ENCODE data around the gene FFAR2.
"Not testable (repeated sequence)": the region's sequence is repeated elsewhere in the genome, so short reads cannot be mapped to it uniquely, and the experiment has no call there.

Gene FFAR2

DNA sequence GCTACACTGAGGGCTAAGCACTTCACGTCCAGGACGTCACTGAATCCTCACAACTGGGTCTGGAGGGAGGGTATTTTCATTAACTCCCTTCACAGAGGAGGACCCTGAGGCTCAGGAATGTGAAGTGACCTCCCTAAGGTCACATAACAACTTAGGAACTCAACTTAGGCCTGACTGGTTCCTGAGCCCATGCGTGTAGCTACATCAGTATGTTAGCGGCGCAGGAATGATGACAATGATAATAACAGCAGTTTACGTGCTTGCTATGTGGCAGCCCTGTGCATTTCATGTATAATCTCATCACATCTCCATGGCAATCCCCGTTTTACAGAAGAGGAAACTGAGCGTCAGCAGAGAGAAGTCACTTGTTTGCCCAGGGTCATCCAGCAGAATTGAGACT is 23.9 kb downstream of the FFAR2 start:
- H3K79me2 ChIP-seq (ENCODE audit: insufficient read depth, low read depth): no peaks in the 10 kb centered on the region
- no peaks in the 10 kb centered on the region for H3K36me3 ChIP-seq (ENCODE audit: insufficient read depth)
- H3K4me3 ChIP-seq (IDR thresholded peaks at IDR 0.05; ENCODE audit: insufficient read depth, low read depth, low read length): no peak overlapping the region
- TF ChIP-seq, protein P1, sequence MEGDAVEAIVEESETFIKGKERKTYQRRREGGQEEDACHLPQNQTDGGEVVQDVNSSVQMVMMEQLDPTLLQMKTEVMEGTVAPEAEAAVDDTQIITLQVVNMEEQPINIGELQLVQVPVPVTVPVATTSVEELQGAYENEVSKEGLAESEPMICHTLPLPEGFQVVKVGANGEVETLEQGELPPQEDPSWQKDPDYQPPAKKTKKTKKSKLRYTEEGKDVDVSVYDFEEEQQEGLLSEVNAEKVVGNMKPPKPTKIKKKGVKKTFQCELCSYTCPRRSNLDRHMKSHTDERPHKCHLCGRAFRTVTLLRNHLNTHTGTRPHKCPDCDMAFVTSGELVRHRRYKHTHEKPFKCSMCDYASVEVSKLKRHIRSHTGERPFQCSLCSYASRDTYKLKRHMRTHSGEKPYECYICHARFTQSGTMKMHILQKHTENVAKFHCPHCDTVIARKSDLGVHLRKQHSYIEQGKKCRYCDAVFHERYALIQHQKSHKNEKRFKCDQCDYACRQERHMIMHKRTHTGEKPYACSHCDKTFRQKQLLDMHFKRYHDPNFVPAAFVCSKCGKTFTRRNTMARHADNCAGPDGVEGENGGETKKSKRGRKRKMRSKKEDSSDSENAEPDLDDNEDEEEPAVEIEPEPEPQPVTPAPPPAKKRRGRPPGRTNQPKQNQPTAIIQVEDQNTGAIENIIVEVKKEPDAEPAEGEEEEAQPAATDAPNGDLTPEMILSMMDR (conservative IDR thresholded peaks at IDR 0.05; ENCODE audit: low read depth, low read length): no peak
- H3K4me1 ChIP-seq (ENCODE audit: low read depth, poor library complexity, severe bottlenecking): no peaks in the 10 kb centered on the region
- H3K27ac ChIP-seq: no peak overlapping the region
- peaks cover 4% of the 10 kb centered on the region; the same call in 1 of the 2 replicates for H3K27me3 ChIP-seq (ENCODE audit: insufficient read depth, low read depth)
- no peak overlapping the region for H3K9ac ChIP-seq
- no peaks in the 10 kb centered on the region for H4K20me1 ChIP-seq (ENCODE audit: insufficient read depth)
- H2AFZ ChIP-seq (ENCODE audit: low read depth): no peak overlapping the region
- H3K4me2 ChIP-seq: no peak overlapping the region

DNA sequence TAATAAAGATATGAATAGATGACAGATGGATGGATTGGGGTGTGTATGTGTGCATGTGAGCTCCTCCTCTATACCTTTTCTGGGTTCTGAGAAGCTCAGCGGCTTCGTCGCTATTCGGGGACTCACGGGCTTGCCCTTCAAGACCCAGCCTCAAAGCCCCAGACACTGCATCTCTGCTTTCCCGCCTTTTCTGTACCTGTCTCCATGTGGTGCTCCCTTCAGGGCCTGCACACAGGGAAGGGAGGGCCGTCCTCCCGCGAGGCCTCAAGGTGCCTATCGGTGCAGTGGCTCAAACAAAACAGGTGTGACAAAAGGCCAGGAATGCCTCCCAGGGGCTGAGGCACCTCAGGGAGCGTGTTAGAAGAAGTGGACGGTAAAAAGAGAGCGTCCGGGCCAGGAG is 26.0 kb downstream of the FFAR2 start:
- Histone ChIP-seq H3K36me3 (ENCODE audit: insufficient read depth) (no peaks in the 10 kb centered on the region), H2AFZ (ENCODE audit: low read depth) (no peak overlapping the region), H4K20me1 (ENCODE audit: insufficient read depth) (no peaks in the 10 kb centered on the region), H3K27ac (no peak overlapping the region), H3K9ac (no peak overlapping the region), H3K4me1 (ENCODE audit: low read depth, poor library complexity, severe bottlenecking) (no peaks in the 10 kb centered on the region), H3K4me2 (no peak overlapping the region), H3K79me2 (ENCODE audit: insufficient read depth, low read depth) (no peaks in the 10 kb centered on the region), H3K27me3 (ENCODE audit: insufficient read depth, low read depth) (no peaks in the 10 kb centered on the region; the same call in 1 of the 2 replicates), H3K4me3 (IDR thresholded peaks at IDR 0.05; ENCODE audit: insufficient read depth, low read depth, low read length) (no peak overlapping the region)
- TF ChIP-seq, protein P1 (conservative IDR thresholded peaks at IDR 0.05; ENCODE audit: low read depth, low read length): no peak

DNA sequence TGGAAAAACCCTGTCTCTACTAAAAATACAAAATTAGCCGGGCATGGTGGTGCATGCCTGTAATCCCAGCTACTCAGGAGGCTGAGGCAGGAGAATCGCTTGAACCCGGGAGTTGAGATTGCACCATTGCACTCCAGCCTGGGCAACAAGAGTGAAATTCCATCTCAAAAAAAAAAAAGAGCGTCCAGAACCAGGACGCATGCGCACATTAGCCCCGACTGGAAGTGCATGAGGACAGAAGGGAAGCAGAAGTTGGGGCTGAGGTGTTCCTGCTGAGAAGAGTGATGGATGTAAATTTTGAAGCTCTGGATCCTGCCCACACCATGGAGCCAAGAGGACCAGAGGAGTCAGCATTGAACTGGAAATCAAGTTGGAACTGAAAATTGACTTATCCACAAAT is 26.5 kb downstream of the FFAR2 start:
- H4K20me1 ChIP-seq (ENCODE audit: insufficient read depth); H3K4me1 ChIP-seq (ENCODE audit: low read depth, poor library complexity, severe bottlenecking); H3K4me2 ChIP-seq; H3K4me3 ChIP-seq (IDR thresholded peaks at IDR 0.05; ENCODE audit: insufficient read depth, low read depth, low read length); H3K36me3 ChIP-seq (ENCODE audit: insufficient read depth); H3K9ac ChIP-seq; H2AFZ ChIP-seq (ENCODE audit: low read depth); H3K27ac ChIP-seq; H3K27me3 ChIP-seq (ENCODE audit: insufficient read depth, low read depth); H3K79me2 ChIP-seq (ENCODE audit: insufficient read depth, low read depth): not testable (repeated sequence)

DNA sequence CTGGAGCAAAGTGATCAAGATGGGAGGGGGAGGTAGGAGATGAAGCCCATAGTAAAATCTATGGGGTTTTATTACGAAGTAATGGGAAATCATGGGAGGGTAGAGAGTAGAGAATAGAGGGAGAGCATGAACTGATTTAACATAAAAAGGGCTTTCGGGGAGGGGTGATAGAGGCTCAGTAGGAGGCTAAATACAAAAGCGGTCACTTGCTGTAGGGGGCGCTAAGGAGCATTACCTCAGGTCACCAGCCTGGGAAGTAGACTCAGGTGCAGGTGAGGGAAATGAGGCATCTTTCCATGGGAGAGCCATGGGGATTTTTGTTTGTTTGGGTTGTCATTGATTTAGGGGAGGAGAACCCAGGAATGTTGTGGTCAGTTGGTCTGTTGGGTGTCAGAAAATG is 28.1 kb downstream of the FFAR2 start:
- Histone ChIP-seq H3K27ac (no peak overlapping the region), H3K9ac (no peak overlapping the region), H3K36me3 (ENCODE audit: insufficient read depth) (no peaks in the 10 kb centered on the region), H3K79me2 (ENCODE audit: insufficient read depth, low read depth) (no peaks in the 10 kb centered on the region), H2AFZ (ENCODE audit: low read depth) (no peak overlapping the region), H3K4me3 (IDR thresholded peaks at IDR 0.05; ENCODE audit: insufficient read depth, low read depth, low read length) (no peak overlapping the region), H4K20me1 (ENCODE audit: insufficient read depth) (no peaks in the 10 kb centered on the region), H3K4me1 (ENCODE audit: low read depth, poor library complexity, severe bottlenecking) (no peaks in the 10 kb centered on the region), H3K27me3 (ENCODE audit: insufficient read depth, low read depth) (no peaks in the 10 kb centered on the region; the same call in 1 of the 2 replicates), H3K4me2 (no peak overlapping the region)
- TF ChIP-seq, protein P1 (conservative IDR thresholded peaks at IDR 0.05; ENCODE audit: low read depth, low read length): no peak; the same call in 1 of the 2 replicates

DNA sequence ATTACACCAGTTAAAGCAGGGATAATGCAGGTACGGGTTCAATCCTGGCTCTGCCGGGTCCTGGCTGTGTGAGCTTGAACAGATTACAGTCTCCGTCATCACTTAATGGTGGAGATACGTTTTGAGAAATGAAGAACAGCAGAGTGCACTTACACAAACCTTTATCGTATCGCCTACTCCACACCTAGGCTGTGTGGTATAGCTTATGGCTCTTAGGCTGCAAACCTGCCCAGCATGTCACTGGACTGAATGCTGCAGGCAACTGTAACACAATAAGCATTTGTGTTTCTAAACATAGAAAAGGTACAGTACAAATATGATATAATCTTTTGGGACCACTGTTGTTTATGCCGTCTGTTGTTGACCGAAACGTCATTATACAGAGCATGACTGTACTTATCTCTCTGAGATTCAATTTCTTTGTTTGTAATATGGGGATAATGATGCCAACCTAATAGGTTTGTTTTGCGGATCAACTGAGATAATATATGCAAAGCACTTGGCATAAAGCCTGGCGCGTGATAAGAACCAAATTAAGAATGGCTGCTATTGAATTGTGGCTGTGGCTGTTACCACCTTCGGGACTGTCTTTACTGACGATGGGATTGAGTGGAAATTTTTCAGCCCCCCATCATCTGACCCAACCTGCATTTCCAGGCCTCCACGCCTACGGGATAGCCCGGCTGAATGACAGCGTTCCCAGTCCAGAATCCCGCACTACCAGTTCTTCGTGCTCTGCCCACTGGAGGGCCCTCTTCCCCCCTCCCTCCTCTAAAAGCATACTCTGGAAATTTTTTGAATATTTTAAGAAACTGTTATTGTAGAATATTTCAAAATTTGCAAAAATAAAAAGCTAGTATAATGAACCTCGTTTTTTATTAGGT is 31.0 kb downstream of the FFAR2 start:
- no peaks in the 10 kb centered on the region for H3K36me3 ChIP-seq (ENCODE audit: insufficient read depth)
- TF ChIP-seq, protein P1 (conservative IDR thresholded peaks at IDR 0.05; ENCODE audit: low read depth, low read length): no peak
- H2AFZ ChIP-seq (ENCODE audit: low read depth): no peak overlapping the region
- H3K9ac ChIP-seq: no peak overlapping the region
- no peaks in the 10 kb centered on the region for H3K4me1 ChIP-seq (ENCODE audit: low read depth, poor library complexity, severe bottlenecking)
- H3K27me3 ChIP-seq (ENCODE audit: insufficient read depth, low read depth): no peaks in the 10 kb centered on the region; the same call in 1 of the 2 replicates
- no peak overlapping the region for H3K4me3 ChIP-seq (IDR thresholded peaks at IDR 0.05; ENCODE audit: insufficient read depth, low read depth, low read length)
- H3K79me2 ChIP-seq (ENCODE audit: insufficient read depth, low read depth): no peaks in the 10 kb centered on the region
- H3K27ac ChIP-seq: no peak overlapping the region
- no peak overlapping the region for H3K4me2 ChIP-seq
- no peaks in the 10 kb centered on the region for H4K20me1 ChIP-seq (ENCODE audit: insufficient read depth)

Measured in KMS-11 (cell line).